ENCODE data around the gene TRIM40. TPM values are rescaled to one million over a fixed set of nuclear protein-coding genes. Genes with fewer than 3 reads are reported as not detected.

TRIM40 gene
- total RNA-seq, 1 donor from 2014 or later: not detected

DNA sequence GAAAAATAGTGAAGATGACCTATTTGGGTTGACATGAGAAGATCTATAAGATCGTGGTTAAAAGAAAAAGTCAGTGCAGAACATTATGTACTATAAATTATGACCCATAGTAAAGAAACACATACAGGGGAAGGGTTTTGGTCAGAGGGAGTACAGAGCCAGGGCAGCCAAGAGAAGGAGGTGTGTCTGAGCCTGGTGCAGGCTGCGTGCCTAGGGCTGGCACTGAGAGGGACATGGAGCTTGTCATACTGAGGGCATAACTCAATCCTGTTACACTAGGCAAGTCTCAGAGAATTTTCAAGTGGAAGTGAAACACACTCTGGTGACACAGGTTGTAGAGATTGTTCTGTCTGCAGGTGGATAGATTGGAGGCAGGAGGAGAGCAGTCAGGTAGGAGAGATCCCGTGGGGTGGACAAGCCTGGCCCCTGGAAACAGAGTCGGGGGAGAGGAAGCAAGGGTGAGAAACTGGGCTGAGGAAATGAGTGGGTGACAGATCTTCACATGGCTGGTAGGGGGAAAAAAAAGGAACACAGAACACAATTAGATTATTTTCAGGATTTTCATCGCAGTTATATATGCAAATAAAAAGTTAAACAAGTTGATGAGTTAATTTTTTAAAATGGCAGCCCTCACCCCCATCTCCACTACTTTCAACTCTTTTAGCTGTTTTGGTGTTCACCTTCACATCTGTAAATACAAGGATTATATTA is 41.8 kb upstream of the TRIM40 start:
- H3K9me3 Mint-ChIP-seq (ENCODE audit: unreplicated experiment): peaks cover 2% of the 10 kb centered on the region
- TF ChIP-seq, protein P1, sequence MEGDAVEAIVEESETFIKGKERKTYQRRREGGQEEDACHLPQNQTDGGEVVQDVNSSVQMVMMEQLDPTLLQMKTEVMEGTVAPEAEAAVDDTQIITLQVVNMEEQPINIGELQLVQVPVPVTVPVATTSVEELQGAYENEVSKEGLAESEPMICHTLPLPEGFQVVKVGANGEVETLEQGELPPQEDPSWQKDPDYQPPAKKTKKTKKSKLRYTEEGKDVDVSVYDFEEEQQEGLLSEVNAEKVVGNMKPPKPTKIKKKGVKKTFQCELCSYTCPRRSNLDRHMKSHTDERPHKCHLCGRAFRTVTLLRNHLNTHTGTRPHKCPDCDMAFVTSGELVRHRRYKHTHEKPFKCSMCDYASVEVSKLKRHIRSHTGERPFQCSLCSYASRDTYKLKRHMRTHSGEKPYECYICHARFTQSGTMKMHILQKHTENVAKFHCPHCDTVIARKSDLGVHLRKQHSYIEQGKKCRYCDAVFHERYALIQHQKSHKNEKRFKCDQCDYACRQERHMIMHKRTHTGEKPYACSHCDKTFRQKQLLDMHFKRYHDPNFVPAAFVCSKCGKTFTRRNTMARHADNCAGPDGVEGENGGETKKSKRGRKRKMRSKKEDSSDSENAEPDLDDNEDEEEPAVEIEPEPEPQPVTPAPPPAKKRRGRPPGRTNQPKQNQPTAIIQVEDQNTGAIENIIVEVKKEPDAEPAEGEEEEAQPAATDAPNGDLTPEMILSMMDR (IDR thresholded peaks at IDR 0.05; ENCODE audit: partially characterized antibody, unreplicated experiment): no peak
- no peaks in the 10 kb centered on the region for H3K36me3 Mint-ChIP-seq (ENCODE audit: unreplicated experiment)
- H3K27ac Mint-ChIP-seq (ENCODE audit: unreplicated experiment): no peak overlapping the region
- H3K4me1 Mint-ChIP-seq (ENCODE audit: low read depth, unreplicated experiment): peaks cover 5% of the 10 kb centered on the region
- DNase-seq: no peak
- H3K4me3 Mint-ChIP-seq (ENCODE audit: unreplicated experiment): no peak overlapping the region
- H3K27me3 Mint-ChIP-seq (ENCODE audit: unreplicated experiment): peaks cover 11% of the 10 kb centered on the region

DNA sequence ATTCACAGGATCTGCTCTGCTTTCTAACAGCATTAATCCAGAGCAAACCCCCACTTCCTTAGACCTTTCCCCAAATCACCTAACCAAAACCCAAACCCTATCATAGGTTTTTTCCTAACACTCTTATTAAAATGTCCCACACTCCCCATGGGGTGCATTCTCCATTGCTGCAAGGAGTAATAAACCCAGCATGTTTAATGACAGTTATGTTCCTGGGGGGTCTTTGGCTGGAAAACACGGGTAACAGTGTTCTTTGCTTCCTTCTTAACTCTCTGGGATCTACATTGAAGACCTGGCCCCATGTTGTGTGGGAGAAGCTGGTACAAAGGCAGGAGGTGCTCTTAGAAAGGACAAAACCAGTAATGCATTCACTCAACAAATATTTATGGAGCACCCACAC is 39.1 kb upstream of the TRIM40 start:
- Mint-ChIP-seq H3K27me3 (ENCODE audit: unreplicated experiment) (peaks cover 25% of the 10 kb centered on the region), H3K4me3 (ENCODE audit: unreplicated experiment) (no peak overlapping the region), H3K4me1 (ENCODE audit: low read depth, unreplicated experiment) (peaks cover 12% of the 10 kb centered on the region), H3K27ac (ENCODE audit: unreplicated experiment) (no peak overlapping the region), H3K36me3 (ENCODE audit: unreplicated experiment) (no peaks in the 10 kb centered on the region), H3K9me3 (ENCODE audit: unreplicated experiment) (peaks cover 3% of the 10 kb centered on the region)
- DNase-seq: no peak
- TF ChIP-seq, protein P1 (IDR thresholded peaks at IDR 0.05; ENCODE audit: partially characterized antibody, unreplicated experiment): no peak

DNA sequence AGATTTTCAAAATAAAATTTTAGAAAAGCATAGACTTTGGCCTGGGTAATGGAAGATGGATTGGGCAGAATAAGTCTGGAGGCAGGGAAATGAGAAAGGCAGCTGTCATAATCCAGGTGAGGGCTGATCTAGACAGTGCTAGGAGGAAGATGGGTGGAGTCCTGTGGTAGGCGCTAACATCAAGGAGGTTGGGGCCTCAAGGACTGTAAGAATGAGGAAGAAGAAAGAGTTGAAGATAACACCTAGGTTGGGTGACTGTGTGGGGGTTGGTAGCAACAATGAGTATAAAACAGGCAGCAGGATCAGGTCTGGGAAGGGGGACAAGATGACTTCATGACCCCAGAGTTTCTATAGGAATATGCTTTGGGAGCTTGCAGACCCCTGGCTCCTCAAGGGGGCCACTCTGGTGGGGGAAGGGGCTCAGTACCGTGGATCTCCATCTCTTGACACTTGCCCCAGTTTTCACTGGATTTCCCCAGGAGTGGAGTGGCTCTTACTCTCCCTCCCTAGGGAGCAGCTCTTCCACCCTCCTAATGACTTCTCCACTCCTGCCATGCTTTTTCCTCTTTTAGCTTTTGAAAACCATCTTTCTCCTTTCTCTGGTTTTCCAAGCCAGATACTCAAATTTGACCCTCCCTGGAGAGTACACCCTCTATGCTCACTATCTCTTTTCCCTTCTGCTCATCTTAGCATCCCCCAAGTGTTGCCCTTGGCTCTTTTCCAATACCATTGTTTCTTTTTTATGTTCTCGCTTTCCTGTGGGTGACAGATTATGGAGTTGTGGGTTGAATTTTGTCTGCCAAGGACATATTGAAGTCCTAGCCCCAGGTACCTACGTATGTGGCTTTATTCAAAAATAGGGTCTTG is 37.8 kb upstream of the TRIM40 start:
- Mint-ChIP-seq H3K36me3 (ENCODE audit: unreplicated experiment) (no peaks in the 10 kb centered on the region), H3K9me3 (ENCODE audit: unreplicated experiment) (peaks cover 6% of the 10 kb centered on the region), H3K4me1 (ENCODE audit: low read depth, unreplicated experiment) (peaks cover 15% of the 10 kb centered on the region), H3K27ac (ENCODE audit: unreplicated experiment) (no peak overlapping the region), H3K4me3 (ENCODE audit: unreplicated experiment) (no peak overlapping the region), H3K27me3 (ENCODE audit: unreplicated experiment) (peaks cover 24% of the 10 kb centered on the region)
- TF ChIP-seq, protein P1 (IDR thresholded peaks at IDR 0.05; ENCODE audit: partially characterized antibody, unreplicated experiment): no peak
- no peak for DNase-seq

DNA sequence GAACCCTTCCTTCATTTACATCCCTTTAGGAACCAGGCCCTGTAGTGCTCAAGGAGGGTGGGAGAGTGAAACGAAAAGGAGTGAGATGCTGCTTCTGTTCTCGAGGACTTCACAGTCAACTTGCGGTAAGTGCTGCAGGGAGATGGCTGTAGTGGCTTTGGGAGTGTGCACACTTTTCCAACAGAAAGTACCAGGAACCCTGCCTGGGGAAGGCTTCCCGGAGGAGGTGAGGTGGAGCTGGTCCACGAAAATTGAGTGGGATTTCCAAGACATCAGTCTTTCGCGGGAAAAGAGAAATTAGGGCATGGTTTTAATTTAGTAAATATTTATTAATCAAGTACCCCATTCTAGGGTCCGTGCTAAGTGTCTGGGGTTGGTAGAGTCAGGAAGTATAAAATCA is 35.8 kb upstream of the TRIM40 start:
- H3K9me3 Mint-ChIP-seq (ENCODE audit: unreplicated experiment): peaks cover 6% of the 10 kb centered on the region
- peaks cover 13% of the 10 kb centered on the region for H3K4me1 Mint-ChIP-seq (ENCODE audit: low read depth, unreplicated experiment)
- peak overlapping the region; percentile 44 for H3K4me3 Mint-ChIP-seq (ENCODE audit: unreplicated experiment)
- H3K27me3 Mint-ChIP-seq (ENCODE audit: unreplicated experiment): peaks cover 29% of the 10 kb centered on the region
- DNase-seq: no peak
- H3K36me3 Mint-ChIP-seq (ENCODE audit: unreplicated experiment): no peaks in the 10 kb centered on the region
- H3K27ac Mint-ChIP-seq (ENCODE audit: unreplicated experiment): no peak overlapping the region
- TF ChIP-seq, protein P1 (IDR thresholded peaks at IDR 0.05; ENCODE audit: partially characterized antibody, unreplicated experiment): no peak

Data from glutamatergic neuron (in vitro differentiated cells).